Uterus (tissue), 2 donors: ENCODE measurements around the gene KCNA4.

ENCODE experiments used
- POLR2A ChIP-seq, 2 donors: fragments of 450-650 bp; IDR thresholded peaks; one replicate each; pipeline ENCODE4 v1.6.1; 2016; ENCODE audit warnings: antibody characterized with exemption in 2 of 2, mild to moderate bottlenecking in 1 of 2, moderate library complexity in 1 of 2
- TF ChIP-seq, protein P1 (sequence below), 4 experiments: fragments of 200-600 bp in 2 of 4; fragments of 450-650 bp in 2 of 4; sonication (generic) in 2 of 4; IDR thresholded peaks; one replicate each; pipeline ENCODE4 v1.5.1; 2016 to 2019; ENCODE audit warnings: antibody characterized with exemption in 4 of 4, mild to moderate bottlenecking in 2 of 4, moderate library complexity in 1 of 4

DNA sequence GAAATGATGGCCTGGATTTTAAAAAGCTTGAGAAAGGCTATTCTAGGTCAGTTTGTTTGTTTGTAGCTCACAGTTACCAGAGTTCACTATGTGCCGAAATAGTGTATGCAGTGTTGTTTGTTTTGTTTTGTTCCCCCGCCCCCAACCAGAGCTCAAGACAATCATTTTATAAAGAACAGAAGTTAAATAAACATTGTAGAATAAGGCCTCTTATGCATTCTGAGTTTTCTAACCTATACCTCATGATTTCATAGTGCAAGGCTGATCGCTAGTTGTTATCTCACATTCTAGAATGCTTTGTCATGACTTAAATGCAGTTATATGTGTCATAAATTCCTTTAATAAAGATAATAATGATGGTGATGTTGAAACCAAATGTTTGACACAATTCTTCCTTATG, 7.8 kb downstream of the KCNA4 start:
- TF ChIP-seq, protein P1, sequence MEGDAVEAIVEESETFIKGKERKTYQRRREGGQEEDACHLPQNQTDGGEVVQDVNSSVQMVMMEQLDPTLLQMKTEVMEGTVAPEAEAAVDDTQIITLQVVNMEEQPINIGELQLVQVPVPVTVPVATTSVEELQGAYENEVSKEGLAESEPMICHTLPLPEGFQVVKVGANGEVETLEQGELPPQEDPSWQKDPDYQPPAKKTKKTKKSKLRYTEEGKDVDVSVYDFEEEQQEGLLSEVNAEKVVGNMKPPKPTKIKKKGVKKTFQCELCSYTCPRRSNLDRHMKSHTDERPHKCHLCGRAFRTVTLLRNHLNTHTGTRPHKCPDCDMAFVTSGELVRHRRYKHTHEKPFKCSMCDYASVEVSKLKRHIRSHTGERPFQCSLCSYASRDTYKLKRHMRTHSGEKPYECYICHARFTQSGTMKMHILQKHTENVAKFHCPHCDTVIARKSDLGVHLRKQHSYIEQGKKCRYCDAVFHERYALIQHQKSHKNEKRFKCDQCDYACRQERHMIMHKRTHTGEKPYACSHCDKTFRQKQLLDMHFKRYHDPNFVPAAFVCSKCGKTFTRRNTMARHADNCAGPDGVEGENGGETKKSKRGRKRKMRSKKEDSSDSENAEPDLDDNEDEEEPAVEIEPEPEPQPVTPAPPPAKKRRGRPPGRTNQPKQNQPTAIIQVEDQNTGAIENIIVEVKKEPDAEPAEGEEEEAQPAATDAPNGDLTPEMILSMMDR (IDR thresholded peaks at IDR 0.05): no peak
- no peak for TF ChIP-seq POLR2A (IDR thresholded peaks at IDR 0.05)
